ENCODE measurements around the gene TDRD5. TPM values are rescaled to one million over a fixed set of nuclear protein-coding genes. Genes with fewer than 3 reads are reported as not detected.

The TDRD5 gene
- total RNA-seq, 1 experiment from 2014 or later: not detected

DNA sequence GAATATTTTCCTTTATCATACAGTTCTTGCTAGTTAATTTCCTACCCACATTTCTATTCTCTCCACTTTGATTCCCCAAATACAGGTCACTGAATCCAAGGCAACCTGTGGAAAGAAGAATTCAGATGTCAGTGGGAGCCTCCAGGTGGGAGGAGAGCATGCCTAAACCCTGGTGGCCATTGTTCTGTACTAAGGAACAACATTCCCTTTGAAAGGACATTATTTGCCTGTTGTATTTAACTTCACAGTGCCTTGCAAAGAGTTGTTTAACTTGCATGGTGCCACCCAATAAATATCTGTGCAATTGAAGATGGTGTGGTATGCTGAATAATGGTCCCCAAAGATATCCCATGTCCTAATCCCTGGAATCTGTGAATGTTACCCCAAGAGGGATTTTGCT, 37.2 kb upstream of the TDRD5 start:
- H3K27ac ChIP-seq (ENCODE audit: low read length): no peak overlapping the region
- H3K9ac ChIP-seq (ENCODE audit: low read length): no peak overlapping the region
- H3K27me3 ChIP-seq (ENCODE audit: low read length): no peaks in the 10 kb centered on the region
- peaks cover 13% of the 10 kb centered on the region for H3K4me1 ChIP-seq (ENCODE audit: low read length)
- H3K36me3 ChIP-seq (ENCODE audit: insufficient read depth, low read length): no peaks in the 10 kb centered on the region
- H2AFZ ChIP-seq (ENCODE audit: low read length): no peak overlapping the region
- no peaks in the 10 kb centered on the region for H3K79me2 ChIP-seq (ENCODE audit: low read length)
- H3K9me3 ChIP-seq (ENCODE audit: low read length): no peaks in the 10 kb centered on the region
- no peak overlapping the region for H3K4me3 ChIP-seq (ENCODE audit: low read length)
- no peaks in the 10 kb centered on the region for H4K20me1 ChIP-seq (ENCODE audit: insufficient read depth, low read depth, low read length)
- H3K9me2 ChIP-seq (replicated peaks; ENCODE audit: insufficient read depth, low read length): no peaks in the 10 kb centered on the region
- DNase-seq: no peak
- no peak overlapping the region for H3K4me2 ChIP-seq (ENCODE audit: low read depth, low read length, poor library complexity, severe bottlenecking)

DNA sequence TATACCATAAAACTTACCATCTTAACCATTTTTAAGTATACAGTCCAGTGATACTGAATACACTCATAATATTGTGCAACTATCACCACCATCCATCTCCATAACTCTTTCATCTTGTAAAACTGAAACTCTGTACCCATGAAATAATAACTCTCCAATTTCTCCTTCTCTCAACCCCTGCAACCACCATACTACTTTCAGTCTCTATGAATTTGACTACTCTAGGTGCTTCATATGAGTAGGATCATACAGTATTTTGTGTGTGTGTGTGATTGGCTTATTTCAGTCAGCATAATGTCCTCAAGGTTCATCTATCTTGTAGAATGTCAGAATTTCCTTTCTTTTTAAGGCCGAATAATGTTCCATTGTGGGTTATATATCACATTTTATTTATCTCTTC, 33.6 kb upstream of the TDRD5 start:
- DNase-seq: no peak
- H3K4me3 ChIP-seq (ENCODE audit: low read length): no peak overlapping the region

DNA sequence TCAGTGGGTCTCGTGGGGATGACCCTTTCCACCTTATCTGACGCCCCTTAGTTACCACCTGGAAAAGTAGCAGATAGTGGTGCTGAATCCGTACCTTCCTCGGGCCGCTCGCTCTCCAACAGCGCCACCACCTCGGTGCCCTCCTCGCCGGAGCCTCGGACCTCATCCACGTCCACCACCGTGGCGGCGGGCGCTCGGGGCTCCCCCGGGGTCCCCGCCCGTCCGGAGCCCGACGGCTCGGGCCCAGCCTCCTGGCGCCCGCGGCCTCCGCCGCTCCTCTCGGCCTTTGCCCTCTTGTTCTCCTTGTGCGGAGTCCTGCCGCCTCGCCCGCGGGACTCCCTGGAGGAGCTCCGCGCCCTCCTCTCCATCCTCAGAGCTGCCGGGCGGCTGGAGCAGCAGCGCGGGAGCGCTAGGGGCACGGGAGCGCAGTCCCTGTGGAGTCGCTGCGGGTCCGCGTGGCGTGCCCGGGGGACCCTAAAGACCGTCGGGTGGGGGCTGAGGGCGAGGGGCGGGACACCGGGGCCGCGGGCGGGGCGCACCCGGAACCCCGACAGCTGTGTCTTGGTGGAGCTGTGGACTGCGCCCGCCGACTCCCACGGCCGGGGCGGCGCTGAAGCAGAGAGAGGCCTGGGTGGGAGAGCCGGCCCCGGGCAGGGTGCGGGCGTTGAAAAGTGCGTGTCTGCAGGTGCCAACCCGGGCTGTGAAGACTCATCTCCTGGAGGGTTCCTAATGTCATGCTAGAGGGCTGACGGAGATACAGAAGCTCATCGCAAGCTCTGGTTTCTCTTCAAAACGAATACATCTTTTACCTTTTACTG, 15.9 kb upstream of the TDRD5 start, which contains the start of gene NPHS2:
Gene NPHS2, minus strand, starts transcription at position 452 of the 818 bp plus-strand sequence. Its CDS starts 84 bp downstream, at position 368.
- H3K9ac ChIP-seq (ENCODE audit: low read length): no peak within 1 kb of the TSS
- no peaks in the 10 kb centered on the region for H3K79me2 ChIP-seq (ENCODE audit: low read length)
- no peak within 1 kb of the TSS for H3K4me2 ChIP-seq (ENCODE audit: low read depth, low read length, poor library complexity, severe bottlenecking)
- no peak within 1 kb of the TSS for H2AFZ ChIP-seq (ENCODE audit: low read length)
- no peaks in the 10 kb centered on the region for H3K27me3 ChIP-seq (ENCODE audit: low read length)
- H3K36me3 ChIP-seq (ENCODE audit: insufficient read depth, low read length): no peaks in the 10 kb centered on the region
- DNase-seq: no peak
- no peaks in the 10 kb centered on the region for H4K20me1 ChIP-seq (ENCODE audit: insufficient read depth, low read depth, low read length)
- no peak within 1 kb of the TSS for H3K27ac ChIP-seq (ENCODE audit: low read length)
- H3K4me1 ChIP-seq (ENCODE audit: low read length): no peaks in the 10 kb centered on the region
- no peaks in the 10 kb centered on the region for H3K9me3 ChIP-seq (ENCODE audit: low read length)
- no peak within 1 kb of the TSS for H3K4me3 ChIP-seq (ENCODE audit: low read length)
- no peaks in the 10 kb centered on the region for H3K9me2 ChIP-seq (replicated peaks; ENCODE audit: insufficient read depth, low read length)

More for the DNA sequence above, 33.6 kb upstream of the TDRD5 start:
- Histone ChIP-seq H3K9me3 (ENCODE audit: low read length) (no peaks in the 10 kb centered on the region), H4K20me1 (ENCODE audit: insufficient read depth, low read depth, low read length) (no peaks in the 10 kb centered on the region), H3K27ac (ENCODE audit: low read length) (no peak overlapping the region), H3K4me2 (ENCODE audit: low read depth, low read length, poor library complexity, severe bottlenecking) (no peak overlapping the region), H3K4me1 (ENCODE audit: low read length) (no peaks in the 10 kb centered on the region), H3K27me3 (ENCODE audit: low read length) (no peaks in the 10 kb centered on the region), H3K79me2 (ENCODE audit: low read length) (no peaks in the 10 kb centered on the region), H2AFZ (ENCODE audit: low read length) (no peak overlapping the region), H3K36me3 (ENCODE audit: insufficient read depth, low read length) (no peaks in the 10 kb centered on the region), H3K9ac (ENCODE audit: low read length) (no peak overlapping the region), H3K9me2 (replicated peaks; ENCODE audit: insufficient read depth, low read length) (no peaks in the 10 kb centered on the region)

DNA sequence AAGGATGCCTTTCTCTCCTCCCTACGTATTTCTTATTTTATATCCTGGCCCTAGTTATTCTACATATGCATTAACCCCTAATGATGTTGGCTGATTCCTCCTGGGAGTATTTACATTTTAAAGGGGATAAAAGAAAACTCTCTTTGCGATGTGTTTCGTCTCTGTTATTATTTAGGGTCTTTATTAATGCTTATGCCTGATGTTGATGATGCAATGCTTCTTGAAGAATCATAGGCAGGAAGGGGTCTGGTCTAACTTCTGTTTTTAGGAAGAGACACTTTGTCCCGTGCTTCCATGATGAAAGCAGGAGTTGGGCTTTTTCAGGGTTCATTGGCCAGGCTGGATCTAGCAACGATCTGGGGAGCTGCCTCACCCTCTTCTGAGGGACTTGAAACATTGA, 15.1 kb upstream of the TDRD5 start:
- Histone ChIP-seq H3K9me2 (replicated peaks; ENCODE audit: insufficient read depth, low read length) (no peaks in the 10 kb centered on the region), H3K4me3 (ENCODE audit: low read length) (no peak overlapping the region)

DNA sequence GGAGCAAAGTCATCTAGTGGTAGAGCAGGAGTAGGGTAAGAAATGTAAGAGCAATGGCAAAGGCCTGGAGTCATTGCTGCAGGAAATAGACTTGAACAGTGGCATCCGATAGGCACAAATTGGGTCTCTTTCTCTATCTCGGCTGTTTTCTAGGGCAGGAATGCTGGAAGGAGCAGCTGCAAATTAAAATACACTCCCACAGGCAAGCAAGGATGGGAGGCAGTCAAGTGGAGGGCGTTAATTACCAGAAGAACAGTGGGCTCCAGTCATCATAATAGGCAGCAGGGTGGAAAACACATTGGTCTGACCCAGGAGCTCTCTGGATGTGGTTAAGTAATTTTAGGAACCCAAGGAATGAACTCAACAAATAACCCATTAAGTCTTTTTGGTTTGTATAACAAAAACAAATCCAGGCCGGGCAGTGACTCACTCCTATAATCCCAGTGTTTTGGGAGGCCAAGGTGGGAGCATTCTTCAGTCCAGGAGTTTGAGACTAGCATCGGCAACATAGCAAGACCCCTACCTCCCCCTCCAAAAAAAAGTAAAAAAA, 7.8 kb upstream of the TDRD5 start:
- Histone ChIP-seq H3K9me2 (replicated peaks; ENCODE audit: insufficient read depth, low read length) (no peaks in the 10 kb centered on the region), H3K9ac (ENCODE audit: low read length) (no peak overlapping the region), H3K36me3 (ENCODE audit: insufficient read depth, low read length) (no peaks in the 10 kb centered on the region), H3K4me3 (ENCODE audit: low read length) (no peak overlapping the region), H2AFZ (ENCODE audit: low read length) (no peak overlapping the region), H4K20me1 (ENCODE audit: insufficient read depth, low read depth, low read length) (no peaks in the 10 kb centered on the region), H3K9me3 (ENCODE audit: low read length) (no peaks in the 10 kb centered on the region), H3K4me1 (ENCODE audit: low read length) (no peaks in the 10 kb centered on the region), H3K79me2 (ENCODE audit: low read length) (no peaks in the 10 kb centered on the region), H3K27ac (ENCODE audit: low read length) (no peak overlapping the region), H3K27me3 (ENCODE audit: low read length) (no peaks in the 10 kb centered on the region), H3K4me2 (ENCODE audit: low read depth, low read length, poor library complexity, severe bottlenecking) (no peak overlapping the region)
- no peak for DNase-seq

More for the DNA sequence above, 15.1 kb upstream of the TDRD5 start:
- no peaks in the 10 kb centered on the region for H3K27me3 ChIP-seq (ENCODE audit: low read length)
- H3K27ac ChIP-seq (ENCODE audit: low read length): no peak overlapping the region
- H3K79me2 ChIP-seq (ENCODE audit: low read length): no peaks in the 10 kb centered on the region
- no peaks in the 10 kb centered on the region for H3K9me3 ChIP-seq (ENCODE audit: low read length)
- H3K4me2 ChIP-seq (ENCODE audit: low read depth, low read length, poor library complexity, severe bottlenecking): no peak overlapping the region
- DNase-seq: no peak
- no peak overlapping the region for H2AFZ ChIP-seq (ENCODE audit: low read length)
- H3K36me3 ChIP-seq (ENCODE audit: insufficient read depth, low read length): no peaks in the 10 kb centered on the region
- no peak overlapping the region for H3K9ac ChIP-seq (ENCODE audit: low read length)
- H4K20me1 ChIP-seq (ENCODE audit: insufficient read depth, low read depth, low read length): no peaks in the 10 kb centered on the region
- no peaks in the 10 kb centered on the region for H3K4me1 ChIP-seq (ENCODE audit: low read length)

DNA sequence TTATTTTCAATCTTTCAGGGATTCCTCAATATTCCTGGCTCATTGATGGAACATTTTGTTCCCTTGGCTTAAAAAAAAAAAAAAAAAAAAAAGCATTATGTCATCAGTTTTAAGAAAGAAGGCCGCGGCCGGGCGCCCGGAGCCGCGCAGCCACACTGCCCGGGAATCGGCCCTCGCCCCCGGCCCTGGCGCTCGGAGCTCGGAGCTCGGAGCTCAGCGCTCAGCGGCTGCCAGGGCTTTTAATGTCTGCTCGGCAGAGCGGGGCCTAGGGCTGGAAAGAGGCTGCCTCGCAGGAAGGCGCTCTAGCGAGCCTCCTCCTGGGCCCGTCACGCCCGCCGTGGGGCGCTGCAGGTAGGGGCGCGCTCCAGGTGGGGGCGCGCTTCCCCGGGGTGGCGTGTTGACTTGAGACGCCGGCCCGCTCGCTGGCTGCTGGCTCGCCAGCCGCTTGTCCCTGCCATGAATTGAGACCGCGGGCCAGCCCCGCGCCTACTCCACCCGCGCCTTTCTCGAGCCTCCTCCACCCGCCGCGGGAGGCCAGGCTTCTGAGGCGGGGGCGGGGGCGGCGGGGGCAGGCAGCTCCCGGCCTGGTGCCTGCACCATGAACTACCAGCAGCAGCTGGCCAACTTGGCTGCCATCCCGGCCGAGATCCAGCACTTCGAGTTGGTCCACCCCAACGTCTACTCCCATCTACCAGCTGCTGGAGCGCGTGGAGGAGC, 5.4 kb upstream of the TDRD5 start:
- H3K4me3 ChIP-seq (ENCODE audit: low read length): no peak overlapping the region
- no peak overlapping the region for H3K4me2 ChIP-seq (ENCODE audit: low read depth, low read length, poor library complexity, severe bottlenecking)
- no peaks in the 10 kb centered on the region for H4K20me1 ChIP-seq (ENCODE audit: insufficient read depth, low read depth, low read length)
- H3K36me3 ChIP-seq (ENCODE audit: insufficient read depth, low read length): no peaks in the 10 kb centered on the region
- no peak overlapping the region for H3K27ac ChIP-seq (ENCODE audit: low read length)
- H3K9me2 ChIP-seq (replicated peaks; ENCODE audit: insufficient read depth, low read length): no peaks in the 10 kb centered on the region
- H3K9ac ChIP-seq (ENCODE audit: low read length): no peak overlapping the region
- no peaks in the 10 kb centered on the region for H3K79me2 ChIP-seq (ENCODE audit: low read length)
- no peak overlapping the region for H2AFZ ChIP-seq (ENCODE audit: low read length)
- H3K9me3 ChIP-seq (ENCODE audit: low read length): no peaks in the 10 kb centered on the region
- no peaks in the 10 kb centered on the region for H3K4me1 ChIP-seq (ENCODE audit: low read length)
- H3K27me3 ChIP-seq (ENCODE audit: low read length): no peaks in the 10 kb centered on the region
- DNase-seq: no peak

DNA sequence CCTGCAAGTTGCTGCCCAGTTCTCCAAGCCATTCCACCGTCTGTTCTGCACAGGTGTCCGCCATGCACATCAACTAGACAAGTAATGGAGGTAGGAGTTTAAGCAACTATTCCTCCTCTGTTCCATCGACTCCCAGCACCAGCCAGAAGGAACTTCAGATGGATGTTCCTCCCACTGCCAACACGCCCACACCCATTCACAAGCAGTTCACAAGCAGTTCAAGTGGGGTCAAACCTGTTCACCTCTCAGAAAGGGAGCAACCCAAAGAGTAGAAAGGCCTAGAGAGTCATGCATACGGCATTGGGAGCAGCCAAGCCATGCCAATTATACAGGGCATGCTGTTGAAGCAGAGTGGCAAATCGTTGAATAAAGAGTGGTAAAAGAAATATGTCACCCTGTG, 4.3 kb upstream of the TDRD5 start:
- Histone ChIP-seq H3K36me3 (ENCODE audit: insufficient read depth, low read length) (no peaks in the 10 kb centered on the region), H3K9me3 (ENCODE audit: low read length) (no peaks in the 10 kb centered on the region), H3K4me2 (ENCODE audit: low read depth, low read length, poor library complexity, severe bottlenecking) (no peak overlapping the region), H3K9ac (ENCODE audit: low read length) (no peak overlapping the region), H3K9me2 (replicated peaks; ENCODE audit: insufficient read depth, low read length) (no peaks in the 10 kb centered on the region), H3K27me3 (ENCODE audit: low read length) (no peaks in the 10 kb centered on the region), H4K20me1 (ENCODE audit: insufficient read depth, low read depth, low read length) (no peaks in the 10 kb centered on the region), H3K4me1 (ENCODE audit: low read length) (no peaks in the 10 kb centered on the region), H2AFZ (ENCODE audit: low read length) (no peak overlapping the region), H3K4me3 (ENCODE audit: low read length) (no peak overlapping the region), H3K27ac (ENCODE audit: low read length) (no peak overlapping the region), H3K79me2 (ENCODE audit: low read length) (no peaks in the 10 kb centered on the region)
- no peak for DNase-seq

DNA sequence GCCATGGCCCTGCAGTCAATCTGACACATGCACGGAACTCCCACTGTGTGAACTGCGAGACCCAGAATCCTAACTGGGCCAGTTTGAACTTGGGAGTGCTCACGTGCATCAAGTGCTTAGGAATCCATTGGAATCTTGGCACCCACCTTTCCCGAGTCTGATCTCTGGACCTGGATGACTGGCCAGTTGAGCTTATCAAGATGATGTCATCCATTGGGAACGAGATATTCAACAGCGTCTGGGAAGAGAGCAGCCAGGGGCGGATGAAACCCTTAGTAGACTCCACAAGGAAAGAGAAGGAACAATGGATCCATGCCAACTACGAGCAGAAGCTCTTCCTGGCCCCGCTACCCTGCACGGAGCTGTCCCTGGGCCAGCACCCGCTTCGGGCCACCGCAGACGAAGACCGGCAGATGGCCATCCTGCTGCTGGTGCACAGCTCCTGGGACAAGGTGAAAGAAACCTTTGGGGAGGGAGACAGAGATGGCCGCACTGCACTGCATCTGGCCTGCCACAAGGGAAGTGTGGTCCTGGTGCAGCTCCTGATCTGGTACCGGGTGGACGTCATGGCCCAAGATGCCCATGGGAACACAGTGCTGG, 3.1 kb upstream of the TDRD5 start:
- Histone ChIP-seq H3K9me2 (replicated peaks; ENCODE audit: insufficient read depth, low read length) (no peaks in the 10 kb centered on the region), H3K4me3 (ENCODE audit: low read length) (no peak overlapping the region), H3K4me1 (ENCODE audit: low read length) (no peaks in the 10 kb centered on the region), H3K9me3 (ENCODE audit: low read length) (no peaks in the 10 kb centered on the region), H2AFZ (ENCODE audit: low read length) (no peak overlapping the region), H4K20me1 (ENCODE audit: insufficient read depth, low read depth, low read length) (no peaks in the 10 kb centered on the region), H3K9ac (ENCODE audit: low read length) (no peak overlapping the region), H3K36me3 (ENCODE audit: insufficient read depth, low read length) (no peaks in the 10 kb centered on the region), H3K4me2 (ENCODE audit: low read depth, low read length, poor library complexity, severe bottlenecking) (no peak overlapping the region), H3K27ac (ENCODE audit: low read length) (no peak overlapping the region), H3K79me2 (ENCODE audit: low read length) (no peaks in the 10 kb centered on the region), H3K27me3 (ENCODE audit: low read length) (no peaks in the 10 kb centered on the region)
- no peak for DNase-seq

All from Karpas-422 (cell line).